ENCODE measurements around the gene SVOP.
"Not testable (repeated sequence)": the region's sequence is repeated elsewhere in the genome, so short reads cannot be mapped to it uniquely, and the experiment has no call there.

The SVOP gene

GRCh38 chr12:108884116-108885012, 136.5 kb downstream of the SVOP start:
- Mint-ChIP-seq H3K27me3 (no peaks in the 10 kb centered on the region), H3K36me3 (ENCODE audit: low read depth) (no peaks in the 10 kb centered on the region), H3K9me3 (no peaks in the 10 kb centered on the region), H3K4me3 (no peak overlapping the region), H3K27ac (no peak overlapping the region), H3K4me1 (peaks cover 2% of the 10 kb centered on the region)
- peak; percentile 58 for ATAC-seq
- peak; percentile 79 for DNase-seq

- no peak for ATAC-seq
- no peak overlapping the region for H3K27ac Mint-ChIP-seq
- H3K4me3 Mint-ChIP-seq = no peak overlapping the region
- H3K9me3 Mint-ChIP-seq = no peaks in the 10 kb centered on the region
- DNase-seq = no peak
- peaks cover 2% of the 10 kb centered on the region for H3K4me1 Mint-ChIP-seq
- no peaks in the 10 kb centered on the region for H3K27me3 Mint-ChIP-seq
- H3K36me3 Mint-ChIP-seq (ENCODE audit: low read depth) = no peaks in the 10 kb centered on the region
Observed at GRCh38 chr12:108881953-108882352, 138.9 kb downstream of the SVOP start.

GRCh38 chr12:108879615-108880254, 141.1 kb downstream of the SVOP start, which contains the start of gene DAO:
Gene DAO, plus strand, starts transcription at chr12:108880092. Its CDS starts 4,915 bp downstream, at chr12:108885007.
- no peak for DNase-seq
- H3K27ac Mint-ChIP-seq = no peak within 1 kb of the TSS
- no peaks in the 10 kb centered on the region for H3K27me3 Mint-ChIP-seq

GRCh38 chr12:108876550-108876949, 144.3 kb downstream of the SVOP start:
- no peaks in the 10 kb centered on the region for H3K36me3 Mint-ChIP-seq (ENCODE audit: low read depth)
- H3K27me3 Mint-ChIP-seq = no peaks in the 10 kb centered on the region
- ATAC-seq (no peak), DNase-seq (no peak)
- H3K9me3 Mint-ChIP-seq = no peaks in the 10 kb centered on the region
- no peak overlapping the region for H3K4me3 Mint-ChIP-seq
- H3K27ac Mint-ChIP-seq = no peak overlapping the region
- peaks cover 2% of the 10 kb centered on the region for H3K4me1 Mint-ChIP-seq

More at GRCh38 chr12:108879615-108880254, 141.1 kb downstream of the SVOP start, which contains the start of gene DAO:
- ATAC-seq = no peak
- peaks cover 4% of the 10 kb centered on the region for H3K4me1 Mint-ChIP-seq
- H3K4me3 Mint-ChIP-seq = no peak within 1 kb of the TSS
- no peaks in the 10 kb centered on the region for H3K36me3 Mint-ChIP-seq (ENCODE audit: low read depth)
- H3K9me3 Mint-ChIP-seq = no peaks in the 10 kb centered on the region

- H3K36me3 Mint-ChIP-seq (ENCODE audit: low read depth) = no peaks in the 10 kb centered on the region
Observed at GRCh38 chr12:108875682-108876361, 145.0 kb downstream of the SVOP start.

GRCh38 chr12:108875280-108875679, 145.6 kb downstream of the SVOP start:
- Mint-ChIP-seq H3K27ac (no peak overlapping the region), H3K27me3 (no peaks in the 10 kb centered on the region), H3K4me1 (peaks cover 2% of the 10 kb centered on the region)

More at GRCh38 chr12:108875682-108876361, 145.0 kb downstream of the SVOP start:
- DNase-seq (no peak), ATAC-seq (no peak)
- Mint-ChIP-seq H3K27ac (no peak overlapping the region), H3K27me3 (no peaks in the 10 kb centered on the region), H3K4me1 (peaks cover 2% of the 10 kb centered on the region), H3K4me3 (no peak overlapping the region), H3K9me3 (no peaks in the 10 kb centered on the region)

GRCh38 chr12:108868781-108869180, 152.1 kb downstream of the SVOP start:
- Mint-ChIP-seq H3K4me1 (no peaks in the 10 kb centered on the region), H3K9me3 (no peaks in the 10 kb centered on the region), H3K27me3 (no peaks in the 10 kb centered on the region), H3K27ac (no peak overlapping the region), H3K4me3 (no peak overlapping the region), H3K36me3 (ENCODE audit: low read depth) (no peaks in the 10 kb centered on the region)
- ATAC-seq (no peak), DNase-seq (no peak)

More at GRCh38 chr12:108875280-108875679, 145.6 kb downstream of the SVOP start:
- H3K4me3 Mint-ChIP-seq = no peak overlapping the region
- DNase-seq (no peak), ATAC-seq (no peak)
- H3K36me3 Mint-ChIP-seq (ENCODE audit: low read depth) = no peaks in the 10 kb centered on the region
- H3K9me3 Mint-ChIP-seq = no peaks in the 10 kb centered on the region

GRCh38 chr12:108866083-108866482, 154.8 kb downstream of the SVOP start:
- not testable (repeated sequence) for DNase-seq; H3K4me3 Mint-ChIP-seq; H3K27me3 Mint-ChIP-seq; ATAC-seq; H3K36me3 Mint-ChIP-seq (ENCODE audit: low read depth); H3K27ac Mint-ChIP-seq; H3K9me3 Mint-ChIP-seq; H3K4me1 Mint-ChIP-seq

- no peaks in the 10 kb centered on the region for H3K9me3 Mint-ChIP-seq
- peaks cover 2% of the 10 kb centered on the region for H3K4me1 Mint-ChIP-seq
- DNase-seq = no peak
- ATAC-seq = no peak
- no peak overlapping the region for H3K4me3 Mint-ChIP-seq
- no peak overlapping the region for H3K27ac Mint-ChIP-seq
- no peaks in the 10 kb centered on the region for H3K36me3 Mint-ChIP-seq (ENCODE audit: low read depth)
- no peaks in the 10 kb centered on the region for H3K27me3 Mint-ChIP-seq
Observed at GRCh38 chr12:108865169-108865568, 155.7 kb downstream of the SVOP start.

GRCh38 chr12:108862588-108862959, 158.3 kb downstream of the SVOP start:
- peaks cover 19% of the 10 kb centered on the region for H3K4me1 Mint-ChIP-seq
- ATAC-seq = no peak

GRCh38 chr12:108861878-108862587, 158.8 kb downstream of the SVOP start:
- Mint-ChIP-seq H3K4me1 (peaks cover 19% of the 10 kb centered on the region), H3K36me3 (ENCODE audit: low read depth) (no peaks in the 10 kb centered on the region), H3K27ac (no peak overlapping the region), H3K4me3 (no peak overlapping the region), H3K27me3 (no peaks in the 10 kb centered on the region), H3K9me3 (no peaks in the 10 kb centered on the region)
- DNase-seq = no peak
- no peak for ATAC-seq

More at GRCh38 chr12:108862588-108862959, 158.3 kb downstream of the SVOP start:
- no peak overlapping the region for H3K4me3 Mint-ChIP-seq
- H3K27ac Mint-ChIP-seq = no peak overlapping the region
- H3K36me3 Mint-ChIP-seq (ENCODE audit: low read depth) = no peaks in the 10 kb centered on the region
- no peak for DNase-seq
- no peaks in the 10 kb centered on the region for H3K27me3 Mint-ChIP-seq
- H3K9me3 Mint-ChIP-seq = no peaks in the 10 kb centered on the region

- H3K9me3 Mint-ChIP-seq = no peaks in the 10 kb centered on the region
- H3K4me3 Mint-ChIP-seq = no peak overlapping the region
- no peaks in the 10 kb centered on the region for H3K27me3 Mint-ChIP-seq
- H3K27ac Mint-ChIP-seq = no peak overlapping the region
- DNase-seq (no peak), ATAC-seq (no peak)
- H3K36me3 Mint-ChIP-seq (ENCODE audit: low read depth) = peaks cover 5% of the 10 kb centered on the region
- H3K4me1 Mint-ChIP-seq = peaks cover 34% of the 10 kb centered on the region
Observed at GRCh38 chr12:108860443-108860842, 160.4 kb downstream of the SVOP start.

- no peak for DNase-seq
- peaks cover 39% of the 10 kb centered on the region for H3K4me1 Mint-ChIP-seq
- H3K27ac Mint-ChIP-seq = no peak overlapping the region
- peaks cover 3% of the 10 kb centered on the region for H3K9me3 Mint-ChIP-seq
- no peaks in the 10 kb centered on the region for H3K27me3 Mint-ChIP-seq
- H3K36me3 Mint-ChIP-seq (ENCODE audit: low read depth) = peaks cover 10% of the 10 kb centered on the region
- no peak overlapping the region for H3K4me3 Mint-ChIP-seq
- no peak for ATAC-seq
Observed at GRCh38 chr12:108859923-108860291, 161.0 kb downstream of the SVOP start.
